PC-9 (cell line): ENCODE data around the gene MLXIP.

ENCODE experiments used
- CTCF ChIP-seq: fragments of 200-600 bp; sonication (generic); conservative IDR thresholded peaks from 2 replicates; pipeline ENCODE4 v1.6.1; 2017; ENCODE audit warnings: mixed run types, antibody characterized with exemption, mild to moderate bottlenecking, moderate library complexity
- EZH2 ChIP-seq: fragments of 200-600 bp; sonication (generic); IDR thresholded peaks from 2 replicates; pipeline ENCODE4 v1.8.0; 2017; ENCODE audit warnings: antibody characterized with exemption, low read depth

- TF ChIP-seq CTCF: no peak
- TF ChIP-seq EZH2: no peak
These were observed 88.1 kb downstream of the MLXIP start for GRCh38 chr12:122166422-122167349.
